HepG2 (cell line): ENCODE data around the gene TBC1D10B. TPM values are rescaled to one million over a fixed set of nuclear protein-coding genes. Genes with fewer than 3 reads are reported as not detected.

Experiments
- AGO1 ChIP-seq: fragments of 200-400 bp; formaldehyde crosslinking; IDR thresholded peaks from 2 replicates; pipeline ENCODE4 v1.6.1; 2017; ENCODE audit warnings: mild to moderate bottlenecking, low read depth, low read length, moderate library complexity; ENCODE audit not compliant: poor library complexity, severe bottlenecking
- HNRNPL ChIP-seq: fragments of 200-400 bp; formaldehyde crosslinking; IDR thresholded peaks from 2 replicates; pipeline ENCODE4 v1.6.1; 2017; ENCODE audit warnings: mild to moderate bottlenecking, low read depth, low read length
- IRF2 ChIP-seq: IDR thresholded peaks from 2 replicates; pipeline ENCODE4 v1.6.1; 2018; ENCODE audit warnings: missing genetic modification reagents, missing compliant biosample characterization
- MBD4 ChIP-seq: IDR thresholded peaks from 2 replicates; pipeline ENCODE4 v1.6.1; 2012; ENCODE audit warnings: low read length, inconsistent platforms, borderline replicate concordance
- MTF1 ChIP-seq: sonication (generic); formaldehyde crosslinking; IDR thresholded peaks from 2 replicates; pipeline ENCODE4 v1.5.0; 2020; ENCODE audit warnings: missing genetic modification reagents
- RBM22 ChIP-seq: fragments of 200-400 bp; formaldehyde crosslinking; optimal IDR thresholded peaks from 2 replicates; pipeline ENCODE3; 2017; ENCODE audit warnings: mild to moderate bottlenecking, low read length, moderate library complexity
- RBM39 ChIP-seq: fragments of 200-400 bp; formaldehyde crosslinking; IDR thresholded peaks from one replicate; pipeline ENCODE4 v1.6.1; 2018; ENCODE audit warnings: antibody characterized with exemption, mild to moderate bottlenecking, low read depth, low read length; ENCODE audit not compliant: poor library complexity, severe bottlenecking
- SNAPC2 ChIP-seq: sonication (generic); formaldehyde crosslinking; IDR thresholded peaks from 2 replicates; pipeline ENCODE4 v1.8.1; 2022; ENCODE audit warnings: mild to moderate bottlenecking, missing genetic modification reagents
- SSRP1 ChIP-seq: IDR thresholded peaks from 2 replicates; pipeline ENCODE4 v1.6.1; 2016; ENCODE audit warnings: control low read depth
- TMF1 ChIP-seq: sonication (generic); formaldehyde crosslinking; IDR thresholded peaks from 2 replicates; pipeline ENCODE4 v1.8.1; 2022; ENCODE audit warnings: low read depth, missing genetic modification reagents
- ZBTB8A ChIP-seq: sonication (generic); formaldehyde crosslinking; IDR thresholded peaks from 2 replicates; pipeline ENCODE4 v1.4.0; 2020; ENCODE audit warnings: mild to moderate bottlenecking, low read depth, missing genetic modification reagents, borderline replicate concordance
- ZNF335 ChIP-seq: sonication (generic); formaldehyde crosslinking; IDR thresholded peaks from 2 replicates; pipeline ENCODE4 v1.4.0; 2020; ENCODE audit warnings: missing genetic modification reagents
- ZNF775 ChIP-seq: sonication (generic); formaldehyde crosslinking; IDR thresholded peaks from 2 replicates; pipeline ENCODE4 v1.4.0; 2020; ENCODE audit warnings: missing genetic modification reagents, mild to moderate bottlenecking, moderate library complexity, borderline replicate concordance
- polyA plus RNA-seq, 8 experiments: library from polyadenylated mRNA; depleted of rRNA in 3 of 8; stranded (reverse) in 7 of 8; unstranded in 1 of 8; fragments of >200 nt; fragmentation: Illumina TruSeq in 4 of 8; extraction: Trizol in 4 of 8; gene quantifications; 2 replicates each; pipeline versions ENCODE4 v1.2.1 to v1.2.3, GENCODE V29; 2011 to 2016; ENCODE audit warnings: low read depth in 4 of 8, missing spikeins in 1 of 8, mixed read lengths in 1 of 8; ENCODE audit not compliant: insufficient read depth in 1 of 8
- total RNA-seq, 5 experiments: library from RNA; depleted of rRNA; stranded (reverse); fragments of >200 nt; fragmentation: Illumina TruSeq; extraction: Trizol; gene quantifications; 2 replicates each; pipeline ENCODE4 v1.2.3, GENCODE V29; 2016; ENCODE audit warnings: low read depth in 1 of 5
- TF ChIP-seq, protein P1 (sequence below): sonication (generic); formaldehyde crosslinking; conservative IDR thresholded peaks from 2 replicates; pipeline ENCODE4 v1.8.0; 2022; ENCODE audit warnings: low read depth, missing genetic modification reagents
- TF ChIP-seq, protein P2 (sequence below): fragments of 450-650 bp; IDR thresholded peaks from 2 replicates; pipeline ENCODE4 v1.6.1; 2016

The TBC1D10B gene
- total and polyA plus RNA-seq, 2 of the 13 experiments (the other 11 are each of a cell fraction or from before 2014, with no cell fraction given): 15.7 to 24.8 TPM

DNA sequence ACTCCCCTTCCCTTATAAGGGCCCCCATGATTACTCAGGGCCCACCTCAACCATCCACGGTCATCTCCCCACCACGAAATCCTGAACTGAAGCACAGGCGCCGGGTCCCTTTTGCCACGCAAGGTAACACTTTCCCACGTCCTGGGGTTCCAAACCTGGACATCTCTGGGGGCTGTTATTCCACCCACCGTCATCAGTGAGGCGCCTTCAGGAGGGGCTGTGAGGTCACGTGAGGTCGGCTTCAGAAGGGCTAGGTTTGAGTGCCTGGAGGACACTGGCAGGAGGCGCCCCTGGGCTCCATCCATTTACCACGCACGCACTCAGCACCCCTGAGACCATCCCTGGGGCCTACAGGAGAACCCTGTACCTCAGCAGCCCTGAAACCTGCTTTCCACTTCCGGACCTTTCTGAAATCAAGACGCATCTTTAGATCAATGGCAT is 19.3 kb downstream of the TBC1D10B start (continued):
- TF ChIP-seq RBM39 (no peak), RBM22 (peak; percentile 64), ZNF335 (CRISPR knock-in tag) (no peak), ZBTB8A (no peak), HNRNPL (no peak), MBD4 (no peak), ZNF775 (CRISPR knock-in tag) (no peak), IRF2 (no peak), SNAPC2 (CRISPR knock-in tag) (no peak), MTF1 (CRISPR knock-in tag) (no peak), TMF1 (CRISPR knock-in tag) (no peak), SSRP1 (CRISPR knock-in tag) (no peak), AGO1 (peak; percentile 34)
- TF ChIP-seq, protein P1, sequence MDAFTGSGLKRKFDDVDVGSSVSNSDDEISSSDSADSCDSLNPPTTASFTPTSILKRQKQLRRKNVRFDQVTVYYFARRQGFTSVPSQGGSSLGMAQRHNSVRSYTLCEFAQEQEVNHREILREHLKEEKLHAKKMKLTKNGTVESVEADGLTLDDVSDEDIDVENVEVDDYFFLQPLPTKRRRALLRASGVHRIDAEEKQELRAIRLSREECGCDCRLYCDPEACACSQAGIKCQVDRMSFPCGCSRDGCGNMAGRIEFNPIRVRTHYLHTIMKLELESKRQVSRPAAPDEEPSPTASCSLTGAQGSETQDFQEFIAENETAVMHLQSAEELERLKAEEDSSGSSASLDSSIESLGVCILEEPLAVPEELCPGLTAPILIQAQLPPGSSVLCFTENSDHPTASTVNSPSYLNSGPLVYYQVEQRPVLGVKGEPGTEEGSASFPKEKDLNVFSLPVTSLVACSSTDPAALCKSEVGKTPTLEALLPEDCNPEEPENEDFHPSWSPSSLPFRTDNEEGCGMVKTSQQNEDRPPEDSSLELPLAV (CRISPR knock-in tag): no peak
- TF ChIP-seq, protein P2, sequence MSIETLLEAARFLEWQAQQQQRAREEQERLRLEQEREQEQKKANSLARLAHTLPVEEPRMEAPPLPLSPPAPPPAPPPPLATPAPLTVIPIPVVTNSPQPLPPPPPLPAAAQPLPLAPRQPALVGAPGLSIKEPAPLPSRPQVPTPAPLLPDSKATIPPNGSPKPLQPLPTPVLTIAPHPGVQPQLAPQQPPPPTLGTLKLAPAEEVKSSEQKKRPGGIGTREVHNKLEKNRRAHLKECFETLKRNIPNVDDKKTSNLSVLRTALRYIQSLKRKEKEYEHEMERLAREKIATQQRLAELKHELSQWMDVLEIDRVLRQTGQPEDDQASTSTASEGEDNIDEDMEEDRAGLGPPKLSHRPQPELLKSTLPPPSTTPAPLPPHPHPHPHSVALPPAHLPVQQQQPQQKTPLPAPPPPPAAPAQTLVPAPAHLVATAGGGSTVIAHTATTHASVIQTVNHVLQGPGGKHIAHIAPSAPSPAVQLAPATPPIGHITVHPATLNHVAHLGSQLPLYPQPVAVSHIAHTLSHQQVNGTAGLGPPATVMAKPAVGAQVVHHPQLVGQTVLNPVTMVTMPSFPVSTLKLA: no peak
